IPS-20b (cell line): ENCODE measurements around the gene MCAT.

Source experiments
- H3K27ac ChIP-seq: one replicate; pipeline ENCODE4 v1.5.1; 2013; ENCODE audit warnings: low read length
- H3K27me3 ChIP-seq: 2 replicates; pipeline ENCODE4 v1.6.1; 2013; ENCODE audit warnings: mild to moderate bottlenecking, low read length, inconsistent platforms; ENCODE audit not compliant: insufficient read depth
- H3K36me3 ChIP-seq: 2 replicates; pipeline ENCODE4 v1.6.1; 2013; ENCODE audit warnings: low read depth, mild to moderate bottlenecking, inconsistent platforms, low read length, moderate library complexity; ENCODE audit not compliant: insufficient read depth
- H3K4me1 ChIP-seq: 2 replicates; pipeline ENCODE4 v1.6.1; 2013; ENCODE audit warnings: mild to moderate bottlenecking, control low read depth, inconsistent platforms, low read length, moderate library complexity; ENCODE audit not compliant: insufficient read depth
- H3K4me3 ChIP-seq: 2 replicates; pipeline ENCODE4 v1.5.1; 2013; ENCODE audit warnings: mild to moderate bottlenecking, low read length, inconsistent platforms
- H3K9ac ChIP-seq: 2 replicates; pipeline ENCODE4 v1.6.1; 2013; ENCODE audit warnings: low read depth, mild to moderate bottlenecking, inconsistent platforms, low read length, moderate library complexity
- H3K9me3 ChIP-seq: 2 replicates; pipeline ENCODE4 v1.6.1; 2013; ENCODE audit warnings: mild to moderate bottlenecking, low read depth, low read length, inconsistent platforms; ENCODE audit not compliant: insufficient read depth

The MCAT gene

GRCh38 chr22:43129426-43130425 lies 13.5 kb downstream of the MCAT start:
- Histone ChIP-seq H3K27ac (no peak overlapping the region), H3K4me3 (no peak overlapping the region), H3K36me3 (peaks cover 24% of the 10 kb centered on the region), H3K9ac (no peak overlapping the region), H3K9me3 (no peaks in the 10 kb centered on the region), H3K27me3 (no peaks in the 10 kb centered on the region), H3K4me1 (peaks cover 8% of the 10 kb centered on the region)

- H3K4me1 ChIP-seq: peaks cover 8% of the 10 kb centered on the region
- no peaks in the 10 kb centered on the region for H3K9me3 ChIP-seq
- H3K27me3 ChIP-seq: no peaks in the 10 kb centered on the region
- H3K36me3 ChIP-seq: peaks cover 16% of the 10 kb centered on the region; the same call in 1 of the 2 replicates
- no peak overlapping the region for H3K9ac ChIP-seq
- no peak overlapping the region for H3K4me3 ChIP-seq
- no peak overlapping the region for H3K27ac ChIP-seq
These were observed 14.2 kb downstream of the MCAT start for GRCh38 chr22:43128928-43129424.

GRCh38 chr22:43128116-43128515 lies 15.1 kb downstream of the MCAT start:
- Histone ChIP-seq H3K36me3 (peaks cover 11% of the 10 kb centered on the region; the same call in 1 of the 2 replicates), H3K27ac (no peak overlapping the region), H3K9me3 (no peaks in the 10 kb centered on the region), H3K9ac (no peak overlapping the region), H3K4me3 (no peak overlapping the region), H3K4me1 (peaks cover 8% of the 10 kb centered on the region), H3K27me3 (no peaks in the 10 kb centered on the region)

GRCh38 chr22:43127166-43127908 lies 15.9 kb downstream of the MCAT start:
- no peaks in the 10 kb centered on the region for H3K27me3 ChIP-seq
- peaks cover 8% of the 10 kb centered on the region; the same call in 1 of the 2 replicates for H3K36me3 ChIP-seq
- H3K27ac ChIP-seq: no peak overlapping the region
- H3K4me3 ChIP-seq: no peak overlapping the region
- no peak overlapping the region for H3K9ac ChIP-seq
- H3K9me3 ChIP-seq: no peaks in the 10 kb centered on the region
- H3K4me1 ChIP-seq: peaks cover 8% of the 10 kb centered on the region

- Histone ChIP-seq H3K9me3 (no peaks in the 10 kb centered on the region), H3K36me3 (peaks cover 4% of the 10 kb centered on the region; the same call in 1 of the 2 replicates), H3K27me3 (no peaks in the 10 kb centered on the region), H3K4me3 (no peak overlapping the region), H3K27ac (no peak overlapping the region), H3K4me1 (peaks cover 8% of the 10 kb centered on the region), H3K9ac (no peak overlapping the region)
These were observed 16.6 kb downstream of the MCAT start for GRCh38 chr22:43126501-43127165.

- no peaks in the 10 kb centered on the region for H3K4me1 ChIP-seq
- H3K9ac ChIP-seq: no peak overlapping the region
- no peaks in the 10 kb centered on the region for H3K9me3 ChIP-seq
- H3K27ac ChIP-seq: no peak overlapping the region
- peaks cover 11% of the 10 kb centered on the region for H3K27me3 ChIP-seq
- H3K4me3 ChIP-seq: no peak overlapping the region
- no peaks in the 10 kb centered on the region for H3K36me3 ChIP-seq
These were observed 24.2 kb downstream of the MCAT start for GRCh38 chr22:43118953-43119458.

- H3K9ac ChIP-seq: no peak overlapping the region; the same call in 1 of the 2 replicates
These were observed 25.0 kb downstream of the MCAT start for GRCh38 chr22:43118024-43118849.

GRCh38 chr22:43116932-43117331 lies 26.3 kb downstream of the MCAT start:
- H3K9ac ChIP-seq: no peak overlapping the region
- no peak overlapping the region for H3K4me3 ChIP-seq
- peaks cover under 1% of the 10 kb centered on the region; the same call in 1 of the 2 replicates for H3K4me1 ChIP-seq
- H3K36me3 ChIP-seq: no peaks in the 10 kb centered on the region
- H3K27me3 ChIP-seq: peaks cover 31% of the 10 kb centered on the region
- H3K27ac ChIP-seq: no peak overlapping the region
- no peaks in the 10 kb centered on the region for H3K9me3 ChIP-seq

More at GRCh38 chr22:43118024-43118849, 25.0 kb downstream of the MCAT start:
- Histone ChIP-seq H3K4me1 (no peaks in the 10 kb centered on the region), H3K36me3 (no peaks in the 10 kb centered on the region), H3K27ac (no peak overlapping the region), H3K9me3 (no peaks in the 10 kb centered on the region), H3K27me3 (peaks cover 18% of the 10 kb centered on the region), H3K4me3 (no peak overlapping the region)

GRCh38 chr22:43114958-43115357 lies 28.2 kb downstream of the MCAT start:
- Histone ChIP-seq H3K4me1 (peaks cover 6% of the 10 kb centered on the region; the same call in 1 of the 2 replicates), H3K9me3 (no peaks in the 10 kb centered on the region), H3K4me3 (no peak overlapping the region), H3K9ac (no peak overlapping the region), H3K36me3 (no peaks in the 10 kb centered on the region), H3K27ac (no peak overlapping the region), H3K27me3 (peaks cover 50% of the 10 kb centered on the region)

- Histone ChIP-seq H3K4me1 (peaks cover 6% of the 10 kb centered on the region; the same call in 1 of the 2 replicates), H3K9me3 (no peaks in the 10 kb centered on the region), H3K36me3 (no peaks in the 10 kb centered on the region), H3K4me3 (no peak overlapping the region), H3K27ac (no peak overlapping the region), H3K27me3 (peaks cover 63% of the 10 kb centered on the region), H3K9ac (no peak overlapping the region)
These were observed 29.5 kb downstream of the MCAT start for GRCh38 chr22:43113526-43114251.
